DND-41 (cell line): ENCODE measurements around the gene PRDM13.

Experiments used
- CTCF ChIP-seq: IDR thresholded peaks from 2 replicates; pipeline ENCODE4 v1.5.1; 2012; ENCODE audit warnings: borderline replicate concordance, low read length, moderate library complexity, mild to moderate bottlenecking; ENCODE audit not compliant: poor library complexity, severe bottlenecking; ENCODE audit errors: extremely low read depth
- EZH2 ChIP-seq: IDR thresholded peaks from 3 replicates; pipeline ENCODE4 v1.6.1; 2012; ENCODE audit warnings: borderline replicate concordance, low read depth, mild to moderate bottlenecking, moderate library complexity, low read length, inconsistent platforms; ENCODE audit not compliant: severe bottlenecking

GRCh38 chr6:99591673-99592364 is 14.8 kb upstream of the PRDM13 start:
- TF ChIP-seq CTCF (no peak), EZH2 (no peak)
